Measurements from ENCODE around the gene ITPKB. TPM values are rescaled to one million over a fixed set of nuclear protein-coding genes. Genes with fewer than 3 reads are reported as not detected.
A peak's percentile ranks its signal among the peaks of the same experiment; 100 is the strongest.

The ITPKB gene
- total and polyA plus RNA-seq, 7 donors: 1.4 to 80.9 (median 52.4) TPM

GRCh38 chr1:226692823-226693222 lies 46.3 kb downstream of the ITPKB start:
- TF ChIP-seq POLR2A (IDR thresholded peaks at IDR 0.05) (no peak), POLR2AphosphoS5 (IDR thresholded peaks at IDR 0.05) (no peak), EP300 (IDR thresholded peaks at IDR 0.05) (no peak), CTCF (IDR thresholded peaks at IDR 0.05) (no peak)
- no peaks in the 10 kb centered on the region for H3K9me3 ChIP-seq
- peak overlapping the region in 1 of 4 donors; percentile 71 for H3K27ac ChIP-seq
- no peak for DNase-seq
- no peaks in the 10 kb centered on the region for H3K27me3 ChIP-seq
- WGBS, 2 donors: 74 to 91% methylated on average over 3 of the region's 3 CpGs
- no peaks in the 10 kb centered on the region for H3K36me3 ChIP-seq
- intact Hi-C loops (cut with DNase I): loop anchor here (5.0 kb wide), 1 partner anchor 36 kb away; no protein-coding TSS in a partner anchor
- H3K4me1 ChIP-seq: peaks cover 0 to 98% (median 94%) of the 10 kb centered on the region in 4 donors
- H3K4me3 ChIP-seq: no peak overlapping the region

- H3K4me3 ChIP-seq: no peak overlapping the region
- TF ChIP-seq POLR2A (IDR thresholded peaks at IDR 0.05) (no peak), POLR2AphosphoS5 (IDR thresholded peaks at IDR 0.05) (peak in 1 of 4 donors; percentile 13)
- 79 to 91% methylated on average over 4 of the region's 4 CpGs for WGBS, 2 donors
- H3K27me3 ChIP-seq: no peaks in the 10 kb centered on the region
- no peak for DNase-seq
- H3K4me1 ChIP-seq: peaks cover 0 to 98% (median 94%) of the 10 kb centered on the region in 4 donors
- H3K27ac ChIP-seq: peak overlapping the region in 1 of 4 donors; percentile 71
- no peaks in the 10 kb centered on the region for H3K9me3 ChIP-seq
- intact Hi-C loops (cut with DNase I): loop anchor here (5.0 kb wide), 1 partner anchor 35 kb away; no protein-coding TSS in a partner anchor
- H3K36me3 ChIP-seq: no peaks in the 10 kb centered on the region
Measured at GRCh38 chr1:226692051-226692792, 46.9 kb downstream of the ITPKB start.

- TF ChIP-seq POLR2A (IDR thresholded peaks at IDR 0.05) (no peak), CTCF (IDR thresholded peaks at IDR 0.05) (no peak), POLR2AphosphoS5 (IDR thresholded peaks at IDR 0.05) (peak in 1 of 4 donors; percentile 4)
- 37 to 77% methylated on average over 4 of the region's 4 CpGs for WGBS, 2 donors
- Histone ChIP-seq H3K27me3 (no peaks in the 10 kb centered on the region), H3K9me3 (no peaks in the 10 kb centered on the region), H3K4me1 (peaks cover 0 to 98% (median 94%) of the 10 kb centered on the region in 4 donors), H3K27ac (peak overlapping the region in 1 of 4 donors; percentile 71), H3K36me3 (no peaks in the 10 kb centered on the region), H3K4me3 (no peak overlapping the region)
- intact Hi-C loops (cut with DNase I): loop anchor here (5.0 kb wide), 1 partner anchor 34 kb away; no protein-coding TSS in a partner anchor
- no peak for DNase-seq
Measured at GRCh38 chr1:226691247-226691646, 47.8 kb downstream of the ITPKB start.

- DNase-seq: peak; percentile 81
- no peaks in the 10 kb centered on the region for H3K9me3 ChIP-seq
- H3K36me3 ChIP-seq: no peaks in the 10 kb centered on the region
- H3K4me3 ChIP-seq: no peak overlapping the region
- TF ChIP-seq POLR2A (IDR thresholded peaks at IDR 0.05): no peak
- no peak for TF ChIP-seq CTCF (IDR thresholded peaks at IDR 0.05)
- TF ChIP-seq EP300 (IDR thresholded peaks at IDR 0.05): peak; percentile 83 to 99 (median 96)
- TF ChIP-seq POLR2AphosphoS5 (IDR thresholded peaks at IDR 0.05): peak; percentile 80 to 95 (median 90)
- H3K27ac ChIP-seq: peak overlapping the region in 1 of 4 donors; percentile 71
- 44 to 50% methylated on average over 8 of the region's 8 CpGs for WGBS, 2 donors
- intact Hi-C loops (cut with DNase I): loop anchor here (5.0 kb wide), 1 partner anchor 33 kb away; no protein-coding TSS in a partner anchor
- H3K27me3 ChIP-seq: no peaks in the 10 kb centered on the region
- peaks cover 0 to 100% (median 95%) of the 10 kb centered on the region in 4 donors for H3K4me1 ChIP-seq
Measured at GRCh38 chr1:226690460-226690982, 48.6 kb downstream of the ITPKB start.

- peaks cover 0 to 100% (median 100%) of the 10 kb centered on the region in 4 donors for H3K4me1 ChIP-seq
- WGBS, 2 donors: 76 to 84% methylated on average over 4 of the region's 4 CpGs
- peak; percentile 27 for DNase-seq
- no peaks in the 10 kb centered on the region for H3K27me3 ChIP-seq
- H3K27ac ChIP-seq: peak overlapping the region in 1 of 4 donors; percentile 71
- no peak overlapping the region for H3K4me3 ChIP-seq
- no peaks in the 10 kb centered on the region for H3K36me3 ChIP-seq
- intact Hi-C loops (cut with DNase I): no loop called here
- no peaks in the 10 kb centered on the region for H3K9me3 ChIP-seq
- no peak for TF ChIP-seq POLR2AphosphoS5 (IDR thresholded peaks at IDR 0.05)
- no peak for TF ChIP-seq POLR2A (IDR thresholded peaks at IDR 0.05)
- no peak for TF ChIP-seq CTCF (IDR thresholded peaks at IDR 0.05)
- no peak for TF ChIP-seq EP300 (IDR thresholded peaks at IDR 0.05)
Measured at GRCh38 chr1:226688808-226689207, 50.3 kb downstream of the ITPKB start.
